Measurements from ENCODE around the gene PSMD6.

Gene PSMD6

DNA sequence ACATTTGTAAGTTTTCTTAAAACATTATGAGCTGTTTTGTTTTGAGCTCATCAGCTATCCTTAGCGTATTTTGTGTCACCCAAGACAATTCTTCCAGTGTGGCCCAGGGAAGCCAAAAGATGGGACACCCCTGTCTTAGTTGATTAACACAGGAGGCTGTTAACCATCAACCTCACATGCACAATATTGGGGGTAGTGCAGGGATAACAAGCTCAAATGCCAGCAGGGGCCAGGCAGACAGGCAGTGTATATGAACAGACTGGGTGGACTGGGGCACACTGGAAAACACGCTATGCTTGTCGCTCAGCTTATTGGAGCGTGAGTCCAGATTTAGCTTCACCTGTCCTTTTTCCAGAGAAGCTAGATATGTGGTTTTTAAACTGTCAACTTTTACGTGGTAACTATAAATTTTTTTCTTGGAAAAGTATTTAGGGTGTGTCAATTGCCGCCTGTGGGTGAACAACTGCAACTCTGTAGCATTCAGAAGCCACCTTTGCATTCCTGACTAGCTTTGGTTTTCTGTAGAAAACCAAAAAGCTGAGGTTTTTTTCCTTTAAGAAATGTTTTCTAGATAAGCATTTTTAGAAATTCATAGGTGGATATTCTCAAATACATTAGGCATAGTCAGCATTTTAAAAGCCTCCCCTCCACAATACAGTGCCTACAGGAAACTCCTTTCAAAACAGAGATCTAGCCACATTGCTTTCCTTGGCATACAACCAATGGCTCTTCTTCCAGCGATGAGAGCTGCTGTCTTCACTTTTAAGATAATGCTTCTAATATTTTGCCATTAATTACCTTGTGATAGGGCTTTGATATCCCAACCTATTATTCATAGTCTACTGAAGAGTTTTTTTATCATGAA lies 14.6 kb downstream of the PSMD6 start:
- Histone ChIP-seq H3K9ac (ENCODE audit: low read depth, low read length, poor library complexity, severe bottlenecking) (no peak overlapping the region), H3K27me3 (ENCODE audit: insufficient read depth, low read length, poor library complexity, severe bottlenecking) (no peaks in the 10 kb centered on the region), H3K4me2 (ENCODE audit: low read depth, low read length, poor library complexity, severe bottlenecking) (no peak overlapping the region), H3K9me3 (ENCODE audit: insufficient read depth, low read depth, low read length) (no peaks in the 10 kb centered on the region), H3K79me2 (ENCODE audit: insufficient read depth, low read length) (no peaks in the 10 kb centered on the region), H2AFZ (ENCODE audit: low read length) (no peak overlapping the region), H3K4me3 (ENCODE audit: low read length, poor library complexity, severe bottlenecking) (no peak overlapping the region), H3F3A (ENCODE audit: low read depth) (no peaks in the 10 kb centered on the region), H4K20me1 (ENCODE audit: insufficient read depth, low read length, poor library complexity, severe bottlenecking) (peaks cover 6% of the 10 kb centered on the region), H3K36me3 (ENCODE audit: insufficient read depth, low read length) (peaks cover 98% of the 10 kb centered on the region), H3K9me2 (replicated peaks; ENCODE audit: low read depth, low read length) (no peaks in the 10 kb centered on the region), H3K4me1 (ENCODE audit: insufficient read depth, low read length, poor library complexity, severe bottlenecking) (no peaks in the 10 kb centered on the region)
- TF ChIP-seq, protein P1, sequence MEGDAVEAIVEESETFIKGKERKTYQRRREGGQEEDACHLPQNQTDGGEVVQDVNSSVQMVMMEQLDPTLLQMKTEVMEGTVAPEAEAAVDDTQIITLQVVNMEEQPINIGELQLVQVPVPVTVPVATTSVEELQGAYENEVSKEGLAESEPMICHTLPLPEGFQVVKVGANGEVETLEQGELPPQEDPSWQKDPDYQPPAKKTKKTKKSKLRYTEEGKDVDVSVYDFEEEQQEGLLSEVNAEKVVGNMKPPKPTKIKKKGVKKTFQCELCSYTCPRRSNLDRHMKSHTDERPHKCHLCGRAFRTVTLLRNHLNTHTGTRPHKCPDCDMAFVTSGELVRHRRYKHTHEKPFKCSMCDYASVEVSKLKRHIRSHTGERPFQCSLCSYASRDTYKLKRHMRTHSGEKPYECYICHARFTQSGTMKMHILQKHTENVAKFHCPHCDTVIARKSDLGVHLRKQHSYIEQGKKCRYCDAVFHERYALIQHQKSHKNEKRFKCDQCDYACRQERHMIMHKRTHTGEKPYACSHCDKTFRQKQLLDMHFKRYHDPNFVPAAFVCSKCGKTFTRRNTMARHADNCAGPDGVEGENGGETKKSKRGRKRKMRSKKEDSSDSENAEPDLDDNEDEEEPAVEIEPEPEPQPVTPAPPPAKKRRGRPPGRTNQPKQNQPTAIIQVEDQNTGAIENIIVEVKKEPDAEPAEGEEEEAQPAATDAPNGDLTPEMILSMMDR (conservative IDR thresholded peaks at IDR 0.05; ENCODE audit: low read length): no peak
- no peak for TF ChIP-seq EZH2phosphoT487 (IDR thresholded peaks at IDR 0.05; ENCODE audit: borderline replicate concordance)

DNA sequence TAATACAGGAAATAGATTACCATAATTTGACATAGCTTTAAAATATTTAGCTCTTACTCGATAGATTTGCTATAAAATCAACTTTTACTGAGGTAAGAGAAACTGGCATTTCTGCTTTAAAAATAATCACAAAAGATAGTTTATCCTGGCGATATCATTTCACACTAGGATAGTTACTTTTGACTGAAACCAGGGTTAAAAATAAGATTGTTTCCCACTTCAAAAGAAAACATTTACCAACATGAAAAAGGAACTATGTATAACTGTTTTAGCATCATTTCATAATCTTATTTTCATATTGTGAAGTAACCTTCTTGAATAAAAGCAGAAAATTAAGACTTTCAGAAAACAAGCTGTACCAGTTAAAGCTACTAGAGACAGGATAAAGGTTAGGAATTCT lies 15.3 kb downstream of the PSMD6 start:
- Histone ChIP-seq H3K79me2 (ENCODE audit: insufficient read depth, low read length) (no peaks in the 10 kb centered on the region), H3K4me2 (ENCODE audit: low read depth, low read length, poor library complexity, severe bottlenecking) (no peak overlapping the region)

DNA sequence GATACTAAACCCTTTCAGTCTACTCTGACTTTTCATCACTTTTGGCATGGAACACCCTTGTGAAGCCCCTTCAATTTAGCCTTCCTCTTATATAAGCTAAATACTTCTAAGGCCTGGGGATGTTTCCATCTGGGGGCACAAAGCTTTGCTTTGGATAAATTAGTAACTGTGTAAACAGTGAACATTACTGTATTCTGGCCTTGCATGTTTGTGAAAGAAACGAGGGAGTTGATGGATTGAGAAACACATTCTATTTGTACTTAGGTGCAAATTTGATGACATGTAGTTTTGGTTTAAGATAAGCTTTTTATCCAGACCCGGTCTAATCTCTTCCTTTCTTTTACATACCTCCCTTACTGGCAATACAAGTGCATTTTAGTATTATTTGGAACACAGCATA lies 19.7 kb downstream of the PSMD6 start:
- peaks cover 86% of the 10 kb centered on the region; the same call in 1 of the 2 replicates for H3K36me3 ChIP-seq (ENCODE audit: insufficient read depth, low read length)
- no peak for TF ChIP-seq EZH2phosphoT487 (IDR thresholded peaks at IDR 0.05; ENCODE audit: borderline replicate concordance)
- TF ChIP-seq, protein P1 (conservative IDR thresholded peaks at IDR 0.05; ENCODE audit: low read length): no peak
- H3F3A ChIP-seq (ENCODE audit: low read depth): no peaks in the 10 kb centered on the region
- H4K20me1 ChIP-seq (ENCODE audit: insufficient read depth, low read length, poor library complexity, severe bottlenecking): peaks cover 3% of the 10 kb centered on the region
- H3K9me2 ChIP-seq (replicated peaks; ENCODE audit: low read depth, low read length): no peaks in the 10 kb centered on the region
- no peaks in the 10 kb centered on the region for H3K79me2 ChIP-seq (ENCODE audit: insufficient read depth, low read length)
- H3K4me1 ChIP-seq (ENCODE audit: insufficient read depth, low read length, poor library complexity, severe bottlenecking): no peaks in the 10 kb centered on the region
- no peak overlapping the region for H2AFZ ChIP-seq (ENCODE audit: low read length)
- H3K9me3 ChIP-seq (ENCODE audit: insufficient read depth, low read depth, low read length): no peaks in the 10 kb centered on the region
- H3K4me3 ChIP-seq (ENCODE audit: low read length, poor library complexity, severe bottlenecking): no peak overlapping the region
- no peak overlapping the region for H3K9ac ChIP-seq (ENCODE audit: low read depth, low read length, poor library complexity, severe bottlenecking)
- no peak overlapping the region for H3K4me2 ChIP-seq (ENCODE audit: low read depth, low read length, poor library complexity, severe bottlenecking)
- H3K27me3 ChIP-seq (ENCODE audit: insufficient read depth, low read length, poor library complexity, severe bottlenecking): no peaks in the 10 kb centered on the region

More for the DNA sequence above, 15.3 kb downstream of the PSMD6 start:
- Histone ChIP-seq H4K20me1 (ENCODE audit: insufficient read depth, low read length, poor library complexity, severe bottlenecking) (peaks cover 6% of the 10 kb centered on the region), H2AFZ (ENCODE audit: low read length) (no peak overlapping the region), H3K27me3 (ENCODE audit: insufficient read depth, low read length, poor library complexity, severe bottlenecking) (no peaks in the 10 kb centered on the region), H3F3A (ENCODE audit: low read depth) (no peaks in the 10 kb centered on the region), H3K9me2 (replicated peaks; ENCODE audit: low read depth, low read length) (no peaks in the 10 kb centered on the region), H3K9me3 (ENCODE audit: insufficient read depth, low read depth, low read length) (no peaks in the 10 kb centered on the region), H3K4me3 (ENCODE audit: low read length, poor library complexity, severe bottlenecking) (no peak overlapping the region), H3K36me3 (ENCODE audit: insufficient read depth, low read length) (peaks cover 92% of the 10 kb centered on the region; the same call in 1 of the 2 replicates), H3K4me1 (ENCODE audit: insufficient read depth, low read length, poor library complexity, severe bottlenecking) (no peaks in the 10 kb centered on the region), H3K9ac (ENCODE audit: low read depth, low read length, poor library complexity, severe bottlenecking) (no peak overlapping the region)
- TF ChIP-seq EZH2phosphoT487 (IDR thresholded peaks at IDR 0.05; ENCODE audit: borderline replicate concordance): no peak
